PC-9 (cell line): ENCODE results near the gene MAP3K20. TPM values are rescaled to one million over a fixed set of nuclear protein-coding genes. Genes with fewer than 3 reads are reported as not detected.
A peak's percentile ranks its signal among the peaks of the same experiment; 100 is the strongest.

Experiments
- BruUV-seq: library from RNA; stranded (reverse); fragments of 400-500 nt; replicated peaks from 2 replicates; lab custom pipeline; 2021; lab: Mats Ljungman, UMichigan
- CTCF ChIA-PET: fragments of 300-600 bp; sonication (Branson Sonifier 250); formaldehyde crosslinking; loops from one replicate; lab custom pipeline; 2022; ENCODE audit warnings: antibody characterized with exemption; lab: Charles Lee
- POLR2A ChIA-PET: fragments of 300-600 bp; sonication (Branson Sonifier 250); formaldehyde crosslinking; loops from one replicate; lab custom pipeline; 2022; ENCODE audit warnings: antibody characterized with exemption; ENCODE audit not compliant: unreplicated experiment; lab: Charles Lee
- DNase-seq, 2 experiments: peaks; one replicate each; pipeline versions ENCODE4 v3.0.0 to v3.0.0-alpha.2; 2015 to 2022; ENCODE audit warnings: mixed read lengths in 1 of 2
- H2AFZ ChIP-seq: fragments of 200-600 bp; sonication (generic); 2 replicates; pipeline ENCODE4 v1.8.1; 2017; ENCODE audit warnings: antibody characterized with exemption
- H3F3A ChIP-seq: fragments of 200-600 bp; sonication (generic); 2 replicates; pipeline ENCODE4 v1.8.1; 2017; ENCODE audit warnings: antibody characterized with exemption, mild to moderate bottlenecking, low read depth; ENCODE audit not compliant: insufficient read depth
- H3K27ac ChIP-seq: fragments of 200-600 bp; sonication (generic); 2 replicates; pipeline ENCODE4 v1.6.1; 2016; ENCODE audit warnings: mixed run types
- H3K27me3 ChIP-seq: fragments of 200-600 bp; sonication (generic); 2 replicates; pipeline ENCODE4 v1.6.1; 2016; ENCODE audit warnings: low read depth, mixed run types; ENCODE audit not compliant: insufficient read depth
- H3K36me3 ChIP-seq: fragments of 200-600 bp; sonication (generic); 2 replicates; pipeline ENCODE4 v1.6.1; 2016; ENCODE audit warnings: low read depth, mixed run types
- H3K4me1 ChIP-seq: fragments of 200-600 bp; sonication (generic); replicated peaks from 2 replicates; pipeline ENCODE4 v1.6.1; 2016; ENCODE audit warnings: mixed run types; ENCODE audit not compliant: insufficient read depth
- H3K4me2 ChIP-seq: fragments of 200-600 bp; sonication (generic); 2 replicates; pipeline ENCODE4 v1.6.1; 2017; ENCODE audit warnings: mixed run types
- H3K4me3 ChIP-seq: fragments of 200-600 bp; sonication (generic); 2 replicates; pipeline ENCODE4 v1.6.1; 2016; ENCODE audit warnings: mixed run types
- H3K79me2 ChIP-seq: fragments of 200-600 bp; sonication (generic); 2 replicates; pipeline ENCODE4 v1.6.1; 2017; ENCODE audit warnings: low read depth, mixed run types
- H3K9me2 ChIP-seq: fragments of 200-600 bp; sonication (generic); 2 replicates; pipeline ENCODE4 v1.8.1; 2017; ENCODE audit warnings: mild to moderate bottlenecking; ENCODE audit not compliant: insufficient read depth
- H3K9me3 ChIP-seq: fragments of 200-600 bp; sonication (generic); 2 replicates; pipeline ENCODE4 v1.8.1; 2016; ENCODE audit warnings: low read depth; ENCODE audit not compliant: insufficient read depth
- H4K20me1 ChIP-seq: fragments of 200-600 bp; sonication (generic); 2 replicates; pipeline ENCODE4 v1.8.1; 2017; ENCODE audit not compliant: insufficient read depth
- CTCF ChIP-seq: fragments of 200-600 bp; sonication (generic); conservative IDR thresholded peaks from 2 replicates; pipeline ENCODE4 v1.6.1; 2017; ENCODE audit warnings: mixed run types, antibody characterized with exemption, mild to moderate bottlenecking, moderate library complexity
- EZH2 ChIP-seq: fragments of 200-600 bp; sonication (generic); IDR thresholded peaks from 2 replicates; pipeline ENCODE4 v1.8.0; 2017; ENCODE audit warnings: antibody characterized with exemption, low read depth
- intact Hi-C: fragments of 100-400 bp; cut with micrococcal nuclease; formaldehyde crosslinking; loops from one replicate; pipeline ENCODE4 v1.10.0; 2022; ENCODE audit not compliant: unreplicated experiment
- total RNA-seq: library from RNA; stranded (reverse); gene quantifications from 2 replicates; pipeline ENCODE4 v1.2.3, GENCODE V29; 2021

The MAP3K20 gene
- total RNA-seq, 1 experiment from 2014 or later = 58.5 TPM

DNA sequence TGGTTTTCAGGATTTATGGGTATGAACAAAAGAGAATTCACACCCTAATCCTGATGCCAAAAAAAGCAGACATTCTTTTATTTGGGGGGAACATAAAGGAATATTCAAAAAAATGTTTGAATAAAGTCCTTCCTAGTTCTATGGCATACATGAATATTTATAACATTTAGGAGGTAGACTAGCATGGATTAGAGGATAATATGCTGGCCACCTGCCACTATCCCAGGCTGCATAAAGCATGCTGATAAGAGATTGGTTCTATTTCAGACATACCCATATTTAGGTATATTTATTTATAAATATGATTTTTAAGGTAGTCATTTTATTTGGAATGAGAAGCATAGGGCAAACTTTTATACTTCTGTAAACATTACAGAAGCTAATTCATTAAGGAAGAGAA, 34.9 kb upstream of the MAP3K20 start:
- H2AFZ ChIP-seq = no peak overlapping the region
- POLR2A ChIA-PET = no interaction called here
- H3K9me2 ChIP-seq = no peaks in the 10 kb centered on the region
- peaks cover 19% of the 10 kb centered on the region for H3K4me1 ChIP-seq
- no peaks in the 10 kb centered on the region for H3K9me3 ChIP-seq
- no peak for DNase-seq
- H3K4me2 ChIP-seq = no peak overlapping the region
- no peaks in the 10 kb centered on the region for H3K79me2 ChIP-seq
- TF ChIP-seq EZH2 = no peak
- no peak for TF ChIP-seq CTCF
- no TSS peak for BruUV-seq
- intact Hi-C loops = no loop called here
- CTCF ChIA-PET = interaction anchor here (0.7 kb wide), 1 partner anchor 64 kb away, joined by 3 read pairs; no protein-coding TSS in a partner anchor
- no peak overlapping the region for H3K4me3 ChIP-seq
- no peaks in the 10 kb centered on the region for H3K36me3 ChIP-seq
- no peak overlapping the region for H3K27ac ChIP-seq
- no peaks in the 10 kb centered on the region for H3K27me3 ChIP-seq
- H4K20me1 ChIP-seq = no peaks in the 10 kb centered on the region
- H3F3A ChIP-seq = peaks cover 13% of the 10 kb centered on the region

- H3K27me3 ChIP-seq = no peaks in the 10 kb centered on the region
- ChIA-PET POLR2A (no interaction called here), CTCF (no interaction called here)
- TF ChIP-seq EZH2 = no peak
- no peak for TF ChIP-seq CTCF
- H3K4me1 ChIP-seq = peaks cover 27% of the 10 kb centered on the region
- H3K27ac ChIP-seq = no peak overlapping the region
- H2AFZ ChIP-seq = no peak overlapping the region
- H3K9me3 ChIP-seq = peaks cover 4% of the 10 kb centered on the region; the same call in 1 of the 2 replicates
- DNase-seq = no peak
- intact Hi-C loops = no loop called here
- H3K4me3 ChIP-seq = no peak overlapping the region
- no peak overlapping the region for H3K4me2 ChIP-seq
- no peaks in the 10 kb centered on the region for H3K36me3 ChIP-seq
- no peaks in the 10 kb centered on the region for H3K79me2 ChIP-seq
- H4K20me1 ChIP-seq = no peaks in the 10 kb centered on the region
- no peaks in the 10 kb centered on the region; the same call in 1 of the 2 replicates for H3K9me2 ChIP-seq
- BruUV-seq = no TSS peak
- H3F3A ChIP-seq = peaks cover 20% of the 10 kb centered on the region
These were observed 32.2 kb upstream of the MAP3K20 start for GRCh38 chr2:173043476-173043875.

GRCh38 chr2:173043897-173044519, 31.6 kb upstream of the MAP3K20 start:
- no peaks in the 10 kb centered on the region; the same call in 1 of the 2 replicates for H3K9me2 ChIP-seq
- H3K27me3 ChIP-seq = no peaks in the 10 kb centered on the region
- H3K4me3 ChIP-seq = no peak overlapping the region
- H4K20me1 ChIP-seq = no peaks in the 10 kb centered on the region
- DNase-seq = no peak
- CTCF ChIA-PET = interaction anchor here (0.6 to 1.2 kb wide), 2 partner anchors 47 to 65 kb away, joined by 3 to 4 read pairs; no protein-coding TSS in a partner anchor
- TF ChIP-seq CTCF = no peak
- TF ChIP-seq EZH2 = no peak
- no peak overlapping the region for H2AFZ ChIP-seq
- H3K9me3 ChIP-seq = peaks cover 4% of the 10 kb centered on the region; the same call in 1 of the 2 replicates
- peaks cover 30% of the 10 kb centered on the region for H3K4me1 ChIP-seq
- no peaks in the 10 kb centered on the region for H3K36me3 ChIP-seq
- peaks cover 26% of the 10 kb centered on the region for H3F3A ChIP-seq
- POLR2A ChIA-PET = interaction anchor here (0.6 to 0.7 kb wide), 4 partner anchors 10 to 594 kb away, joined by 3 to 7 read pairs (median 4); no protein-coding TSS in a partner anchor
- H3K79me2 ChIP-seq = no peaks in the 10 kb centered on the region
- no TSS peak for BruUV-seq
- peak overlapping the region; percentile 15 for H3K27ac ChIP-seq
- intact Hi-C loops = no loop called here
- H3K4me2 ChIP-seq = peak overlapping the region; percentile 42
